ENCODE results near the gene MED1.
"Not testable (repeated sequence)": the region's sequence is repeated elsewhere in the genome, so short reads cannot be mapped to it uniquely, and the experiment has no call there.

The MED1 gene

GRCh38 chr17:39443326-39443725, 7.7 kb downstream of the MED1 start:
- no peak for DNase-seq
- Histone ChIP-seq H3K27ac (no peak overlapping the region), H3K27me3 (ENCODE audit: insufficient read depth, low read depth, severe bottlenecking) (no peaks in the 10 kb centered on the region), H3K4me3 (ENCODE audit: low read depth, low read length) (no peak overlapping the region), H3K36me3 (peaks cover 95% of the 10 kb centered on the region), H3K9me3 (ENCODE audit: severe bottlenecking) (no peaks in the 10 kb centered on the region)
- TF ChIP-seq CTCF (IDR thresholded peaks at IDR 0.05; ENCODE audit: low read depth, low read length), result no peak

GRCh38 chr17:39439868-39440267, 11.2 kb downstream of the MED1 start:
- not testable (repeated sequence) for DNase-seq; H3K27ac ChIP-seq; H3K27me3 ChIP-seq (ENCODE audit: insufficient read depth, low read depth, severe bottlenecking); H3K4me3 ChIP-seq (ENCODE audit: low read depth, low read length); H3K9me3 ChIP-seq (ENCODE audit: severe bottlenecking)
- peaks cover 96% of the 10 kb centered on the region for H3K36me3 ChIP-seq

GRCh38 chr17:39429600-39429999, 21.5 kb downstream of the MED1 start:
- peaks cover 96% of the 10 kb centered on the region for H3K36me3 ChIP-seq
- H3K27me3 ChIP-seq (ENCODE audit: insufficient read depth, low read depth, severe bottlenecking), result no peaks in the 10 kb centered on the region
- H3K4me3 ChIP-seq (ENCODE audit: low read depth, low read length), result no peak overlapping the region
- no peaks in the 10 kb centered on the region for H3K9me3 ChIP-seq (ENCODE audit: severe bottlenecking)
- H3K27ac ChIP-seq, result no peak overlapping the region
- TF ChIP-seq CTCF (IDR thresholded peaks at IDR 0.05; ENCODE audit: low read depth, low read length), result no peak
- DNase-seq, result no peak

- Histone ChIP-seq H3K27me3 (ENCODE audit: insufficient read depth, low read depth, severe bottlenecking) (no peaks in the 10 kb centered on the region), H3K36me3 (peaks cover 97% of the 10 kb centered on the region), H3K4me3 (ENCODE audit: low read depth, low read length) (no peak overlapping the region), H3K27ac (no peak overlapping the region), H3K9me3 (ENCODE audit: severe bottlenecking) (no peaks in the 10 kb centered on the region)
- DNase-seq, result no peak
- TF ChIP-seq CTCF (IDR thresholded peaks at IDR 0.05; ENCODE audit: low read depth, low read length), result no peak
These were observed 34.9 kb downstream of the MED1 start for GRCh38 chr17:39416141-39416540.

- no peak for TF ChIP-seq CTCF (IDR thresholded peaks at IDR 0.05; ENCODE audit: low read depth, low read length)
- Histone ChIP-seq H3K4me3 (ENCODE audit: low read depth, low read length) (no peak overlapping the region), H3K27me3 (ENCODE audit: insufficient read depth, low read depth, severe bottlenecking) (no peaks in the 10 kb centered on the region), H3K27ac (no peak overlapping the region), H3K9me3 (ENCODE audit: severe bottlenecking) (no peaks in the 10 kb centered on the region), H3K36me3 (peaks cover 97% of the 10 kb centered on the region)
- no peak for DNase-seq
These were observed 40.8 kb downstream of the MED1 start for GRCh38 chr17:39410279-39410678.

GRCh38 chr17:39408360-39408759, 42.7 kb downstream of the MED1 start:
- no peak for TF ChIP-seq CTCF (IDR thresholded peaks at IDR 0.05; ENCODE audit: low read depth, low read length)
- no peak overlapping the region for H3K27ac ChIP-seq
- no peak overlapping the region for H3K4me3 ChIP-seq (ENCODE audit: low read depth, low read length)
- no peaks in the 10 kb centered on the region for H3K9me3 ChIP-seq (ENCODE audit: severe bottlenecking)
- no peak for DNase-seq
- peaks cover 80% of the 10 kb centered on the region for H3K36me3 ChIP-seq
- no peaks in the 10 kb centered on the region for H3K27me3 ChIP-seq (ENCODE audit: insufficient read depth, low read depth, severe bottlenecking)

Data from WERI-Rb-1 (cell line).